A673 (cell line): ENCODE data around the gene MBD5. TPM values are rescaled to one million over a fixed set of nuclear protein-coding genes. Genes with fewer than 3 reads are reported as not detected.
"Not testable (repeated sequence)": the region's sequence is repeated elsewhere in the genome, so short reads cannot be mapped to it uniquely, and the experiment has no call there.

Source experiments
- BruUV-seq: library from RNA; stranded (reverse); fragments of 400-500 nt; replicated peaks from 2 replicates; lab custom pipeline; 2021; lab: Mats Ljungman, UMichigan
- CTCF ChIA-PET: fragments of 300-600 bp; sonication (Branson Sonifier 250); formaldehyde crosslinking; loops from one replicate; lab custom pipeline; 2022; ENCODE audit warnings: antibody characterized with exemption; lab: Charles Lee
- POLR2A ChIA-PET: fragments of 300-600 bp; sonication (Branson Sonifier 250); formaldehyde crosslinking; loops from one replicate; lab custom pipeline; 2022; ENCODE audit warnings: antibody characterized with exemption; ENCODE audit not compliant: low non-redundant PET; lab: Charles Lee
- DNase-seq: peaks from one replicate; pipeline ENCODE4 v3.0.0-alpha.2; 2015; ENCODE audit warnings: low spot score
- H3K27ac ChIP-seq: fragments of 200-600 bp; sonication (generic); 2 replicates; pipeline ENCODE4 v1.5.1; 2016; ENCODE audit warnings: mixed run types, low read depth, mild to moderate bottlenecking, mixed read lengths, antibody characterized with exemption, low read length; ENCODE audit not compliant: poor library complexity, severe bottlenecking
- H3K27me3 ChIP-seq: fragments of 200-600 bp; sonication (generic); replicated peaks from 2 replicates; pipeline ENCODE4 v1.6.1; 2017; ENCODE audit warnings: mixed run types, low read depth, mild to moderate bottlenecking, mixed read lengths, antibody characterized with exemption, low read length; ENCODE audit not compliant: insufficient read depth, poor library complexity
- H3K36me3 ChIP-seq: fragments of 200-600 bp; sonication (generic); 2 replicates; pipeline ENCODE4 v1.6.1; 2016; ENCODE audit warnings: mixed run types, mild to moderate bottlenecking, mixed read lengths, antibody characterized with exemption, low read length; ENCODE audit not compliant: insufficient read depth, poor library complexity, severe bottlenecking
- H3K4me1 ChIP-seq: fragments of 200-600 bp; sonication (generic); 2 replicates; pipeline ENCODE4 v1.6.1; 2017; ENCODE audit warnings: mixed run types, mild to moderate bottlenecking, mixed read lengths, antibody characterized with exemption, low read length; ENCODE audit not compliant: insufficient read depth, poor library complexity, severe bottlenecking
- H3K4me3 ChIP-seq: fragments of 200-600 bp; sonication (generic); 2 replicates; pipeline ENCODE4 v1.5.1; 2016; ENCODE audit warnings: low read depth, mixed run types, mild to moderate bottlenecking, mixed read lengths, low read length; ENCODE audit not compliant: poor library complexity, severe bottlenecking
- H3K9me3 ChIP-seq: fragments of 200-600 bp; sonication (generic); 2 replicates; pipeline ENCODE4 v1.6.1; 2016; ENCODE audit warnings: mixed run types, low read depth, mild to moderate bottlenecking, mixed read lengths, antibody characterized with exemption, low read length; ENCODE audit not compliant: poor library complexity, severe bottlenecking
- CTCF ChIP-seq: fragments of 300-800, 200-600 bp; sonication (generic); conservative IDR thresholded peaks from 2 replicates; pipeline ENCODE4 v1.5.1; 2017; ENCODE audit warnings: low read depth, mild to moderate bottlenecking, antibody characterized with exemption, low read length, moderate library complexity, mixed read lengths
- EZH2 ChIP-seq: fragments of 200-600 bp; sonication (generic); IDR thresholded peaks from 2 replicates; pipeline ENCODE4 v1.6.1; 2017; ENCODE audit warnings: borderline replicate concordance, low read depth, mild to moderate bottlenecking, mixed read lengths, antibody characterized with exemption, low read length; ENCODE audit not compliant: poor library complexity, severe bottlenecking
- intact Hi-C: fragments of 100-400 bp; cut with micrococcal nuclease; formaldehyde crosslinking; loops from one replicate; pipeline ENCODE4 v1.10.0; 2022; ENCODE audit not compliant: unreplicated experiment
- total RNA-seq: library from RNA; stranded (reverse); gene quantifications from 2 replicates; pipeline ENCODE4 v1.2.3, GENCODE V29; 2021

The MBD5 gene
- total RNA-seq, 1 experiment from 2014 or later: 32.4 TPM

- ChIA-PET CTCF (no interaction called here), POLR2A (no interaction called here)
- TF ChIP-seq CTCF (no peak), EZH2 (no peak)
- Histone ChIP-seq H3K27me3 (no peaks in the 10 kb centered on the region), H3K9me3 (no peaks in the 10 kb centered on the region), H3K4me3 (no peak overlapping the region), H3K4me1 (peaks cover 27% of the 10 kb centered on the region), H3K36me3 (no peaks in the 10 kb centered on the region), H3K27ac (no peak overlapping the region)
- intact Hi-C loops: no loop called here
- BruUV-seq: no TSS peak
- peak; percentile 6 for DNase-seq
Observed at GRCh38 chr2:147980940-147981528, 39.9 kb upstream of the MBD5 start.

GRCh38 chr2:147989102-147989501 is 31.8 kb upstream of the MBD5 start:
- Histone ChIP-seq H3K4me1 (no peaks in the 10 kb centered on the region), H3K27me3 (no peaks in the 10 kb centered on the region), H3K9me3 (no peaks in the 10 kb centered on the region), H3K27ac (no peak overlapping the region), H3K4me3 (no peak overlapping the region), H3K36me3 (no peaks in the 10 kb centered on the region)
- intact Hi-C loops: loop anchor here (1.0 to 5.0 kb wide), 2 partner anchors 520 to 1003 kb away; no protein-coding TSS in a partner anchor
- no peak for TF ChIP-seq CTCF
- no peak for TF ChIP-seq EZH2
- BruUV-seq: no TSS peak
- POLR2A ChIA-PET: no interaction called here
- CTCF ChIA-PET: interaction anchor here (1.2 kb wide), 1 partner anchor 520 kb away, joined by 7 read pairs; no protein-coding TSS in a partner anchor
- DNase-seq: no peak

GRCh38 chr2:147989809-147990403 is 31.0 kb upstream of the MBD5 start:
- Histone ChIP-seq H3K36me3 (no peaks in the 10 kb centered on the region), H3K4me1 (no peaks in the 10 kb centered on the region), H3K27me3 (no peaks in the 10 kb centered on the region), H3K27ac (no peak overlapping the region), H3K4me3 (no peak overlapping the region), H3K9me3 (no peaks in the 10 kb centered on the region)
- intact Hi-C loops: loop anchor here (1.0 to 5.0 kb wide), 2 partner anchors 519 to 1002 kb away; no protein-coding TSS in a partner anchor
- CTCF ChIA-PET: interaction anchor here (0.7 to 1.2 kb wide), 2 partner anchors 517 to 519 kb away, joined by 3 to 7 read pairs; no protein-coding TSS in a partner anchor
- POLR2A ChIA-PET: no interaction called here
- BruUV-seq: no TSS peak
- TF ChIP-seq EZH2: no peak
- TF ChIP-seq CTCF: peak; percentile 80
- DNase-seq: peak; percentile 63

GRCh38 chr2:147994965-147995364 is 25.9 kb upstream of the MBD5 start:
- H3K27me3 ChIP-seq, DNase-seq, H3K36me3 ChIP-seq, H3K9me3 ChIP-seq, BruUV-seq, intact Hi-C loops, H3K4me3 ChIP-seq, CTCF ChIA-PET, H3K4me1 ChIP-seq, H3K27ac ChIP-seq, POLR2A ChIA-PET: not testable (repeated sequence)
